BLaER1 (cell line): ENCODE measurements around the gene EVX2.
A peak's percentile ranks its signal among the peaks of the same experiment; 100 is the strongest.

ENCODE experiments used
- H3K27ac ChIP-seq: shearing (Covaris generic); formaldehyde crosslinking; 2 replicates; pipeline ENCODE4 v1.8.1; 2022
- H3K27me3 ChIP-seq: shearing (Covaris generic); formaldehyde crosslinking; 2 replicates; pipeline ENCODE4 v1.8.1; 2022
- H3K36me3 ChIP-seq: shearing (Covaris generic); formaldehyde crosslinking; 2 replicates; pipeline ENCODE4 v1.8.1; 2022
- H3K4me1 ChIP-seq: shearing (Covaris generic); formaldehyde crosslinking; 2 replicates; pipeline ENCODE4 v1.8.1; 2022
- H3K4me2 ChIP-seq: shearing (Covaris generic); formaldehyde crosslinking; 2 replicates; pipeline ENCODE4 v1.8.1; 2022
- H3K4me3 ChIP-seq: shearing (Covaris generic); formaldehyde crosslinking; 2 replicates; pipeline ENCODE4 v1.8.1; 2022
- H3K9ac ChIP-seq: shearing (Covaris generic); formaldehyde crosslinking; 2 replicates; pipeline ENCODE4 v1.8.1; 2022
- H3K9me3 ChIP-seq: shearing (Covaris generic); formaldehyde crosslinking; 2 replicates; pipeline ENCODE4 v1.8.1; 2022
- H4K20me1 ChIP-seq: shearing (Covaris generic); formaldehyde crosslinking; 2 replicates; pipeline ENCODE4 v1.8.1; 2022
- Cebpa-rat ChIP-seq: shearing (Covaris generic); IDR thresholded peaks from 2 replicates; pipeline ENCODE4 v1.8.1; 2022

Gene EVX2

DNA sequence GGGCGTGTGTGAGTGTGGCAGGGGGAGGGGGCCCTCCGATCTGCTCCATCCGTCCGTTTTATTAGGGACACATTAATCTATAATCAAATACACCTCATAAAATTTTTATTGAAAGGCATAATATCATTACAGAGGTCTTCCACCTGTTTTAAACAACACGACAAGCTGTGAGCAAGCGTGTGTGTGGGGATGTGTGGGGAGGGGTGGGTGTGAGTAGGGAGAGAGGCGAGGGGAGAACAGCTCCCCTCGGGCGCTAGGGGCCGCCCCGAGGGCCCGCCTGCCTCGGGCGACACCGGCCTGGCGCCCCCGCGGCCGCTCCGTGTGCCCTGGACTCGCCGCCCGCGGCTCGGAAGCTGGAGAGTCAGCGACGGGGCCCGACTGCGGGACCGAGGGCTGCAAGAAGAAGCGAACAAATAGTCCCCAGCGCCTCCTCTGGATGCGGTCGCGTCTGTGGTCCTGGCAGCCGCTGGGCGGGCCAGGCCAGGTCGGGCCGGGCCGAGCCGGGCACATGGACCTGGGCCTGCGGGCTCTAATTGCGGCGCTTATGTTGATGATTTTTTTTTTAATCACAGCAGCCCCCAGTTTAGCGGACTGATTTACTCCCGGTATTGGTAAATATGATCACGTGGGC, 38.4 kb upstream of the EVX2 start:
- peaks cover 96% of the 10 kb centered on the region for H4K20me1 ChIP-seq
- no peak overlapping the region for H3K9ac ChIP-seq
- no peaks in the 10 kb centered on the region for H3K4me1 ChIP-seq
- no peaks in the 10 kb centered on the region for H3K36me3 ChIP-seq
- H3K27ac ChIP-seq: no peak overlapping the region
- no peak overlapping the region for H3K4me2 ChIP-seq
- TF ChIP-seq Cebpa-rat: no peak
- H3K27me3 ChIP-seq: peaks cover 100% of the 10 kb centered on the region
- H3K4me3 ChIP-seq: peak overlapping the region; percentile 33; the same call in 1 of the 2 replicates
- peaks cover 52% of the 10 kb centered on the region for H3K9me3 ChIP-seq

DNA sequence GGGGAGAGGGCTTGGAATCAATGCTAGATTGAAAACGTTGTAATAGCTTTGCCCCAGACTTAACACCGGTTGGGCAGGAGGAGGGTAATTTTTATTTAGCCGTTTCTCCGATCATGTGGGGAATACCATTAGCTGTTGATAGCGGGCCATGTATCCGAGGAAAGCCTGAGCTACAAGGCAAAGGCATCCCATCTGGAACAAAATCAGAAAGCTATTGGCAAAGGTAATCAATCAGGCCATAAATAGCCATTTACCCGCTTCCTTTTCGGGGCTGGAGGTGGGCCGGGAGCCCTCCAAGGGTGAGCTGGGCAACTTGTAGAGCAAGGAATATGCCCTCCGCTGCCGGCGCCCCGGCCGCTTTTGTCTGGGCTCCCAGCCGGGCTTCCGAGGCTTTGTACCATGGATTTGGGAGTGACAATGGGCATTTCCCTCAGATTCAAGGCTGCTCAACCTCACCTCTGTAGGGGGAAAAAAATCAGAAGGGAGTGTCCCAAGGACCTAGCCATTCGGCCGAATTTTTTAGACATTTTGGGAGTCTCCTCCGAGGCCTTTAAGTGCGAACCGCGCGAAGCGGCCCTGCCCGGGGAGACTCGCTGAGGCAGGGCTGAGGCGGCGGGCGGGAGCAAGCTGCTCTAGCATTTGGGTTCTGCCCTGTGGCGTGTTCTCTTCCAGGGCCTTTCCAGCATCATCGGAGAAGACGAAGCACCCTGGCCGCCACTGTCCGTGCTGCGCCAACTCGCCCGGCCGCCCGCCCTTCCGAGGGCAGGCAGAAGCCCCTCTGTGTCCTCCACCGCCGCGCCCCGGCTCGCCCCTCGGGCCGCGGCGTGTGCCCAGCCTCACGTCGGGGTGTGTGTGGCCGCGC, 37.7 kb upstream of the EVX2 start:
- H3K4me3 ChIP-seq: no peak overlapping the region; the same call in 1 of the 2 replicates
- no peaks in the 10 kb centered on the region for H3K36me3 ChIP-seq
- peaks cover 100% of the 10 kb centered on the region for H3K27me3 ChIP-seq

DNA sequence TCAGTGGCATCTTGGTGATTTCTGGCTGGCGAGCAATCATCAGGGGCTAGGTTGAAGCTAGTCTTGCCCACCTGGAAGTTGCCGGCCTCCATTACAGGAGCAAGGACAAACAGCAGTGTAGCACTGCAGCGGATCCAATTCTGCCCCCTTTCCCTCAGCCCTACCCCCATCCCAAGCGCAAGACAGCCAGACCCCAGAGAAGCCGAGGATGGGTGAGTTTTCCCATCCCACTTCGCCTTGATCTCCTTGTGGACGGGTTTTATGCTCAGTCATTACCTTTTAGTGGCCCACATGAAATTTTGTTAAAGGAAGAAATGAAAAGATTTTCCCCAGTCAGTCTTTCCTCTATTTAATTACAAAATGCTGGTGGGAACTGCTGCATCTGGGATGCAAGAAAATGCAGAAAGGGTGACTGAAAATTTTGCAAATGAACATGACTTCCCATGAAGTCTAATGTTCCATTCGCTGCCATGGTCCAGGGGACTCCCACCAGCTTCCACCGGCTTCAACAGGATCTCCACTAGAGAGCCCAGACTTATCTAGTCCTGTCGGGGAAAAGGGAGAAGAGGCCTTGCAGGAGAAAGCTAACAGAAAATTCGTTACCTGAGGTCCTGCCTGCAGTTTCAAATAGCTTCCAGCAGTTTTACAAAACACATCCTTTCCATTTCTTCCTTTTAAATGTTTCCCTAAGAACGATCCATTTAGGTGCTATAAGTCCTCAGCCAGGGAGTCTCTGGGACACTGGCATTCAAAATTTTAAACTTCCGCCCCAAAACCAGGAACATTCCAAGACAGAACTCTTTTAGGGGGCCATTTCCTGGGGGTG, 36.8 kb upstream of the EVX2 start:
- Histone ChIP-seq H3K27me3 (peaks cover 100% of the 10 kb centered on the region), H3K4me1 (no peaks in the 10 kb centered on the region), H3K9ac (no peak overlapping the region), H4K20me1 (peaks cover 96% of the 10 kb centered on the region), H3K4me2 (no peak overlapping the region), H3K36me3 (no peaks in the 10 kb centered on the region), H3K9me3 (peaks cover 67% of the 10 kb centered on the region), H3K27ac (no peak overlapping the region), H3K4me3 (no peak overlapping the region)
- no peak for TF ChIP-seq Cebpa-rat

More for the DNA sequence above, 37.7 kb upstream of the EVX2 start:
- H3K27ac ChIP-seq: no peak overlapping the region
- no peak for TF ChIP-seq Cebpa-rat
- no peak overlapping the region for H3K4me2 ChIP-seq
- H3K4me1 ChIP-seq: no peaks in the 10 kb centered on the region
- H4K20me1 ChIP-seq: peaks cover 96% of the 10 kb centered on the region
- peaks cover 59% of the 10 kb centered on the region for H3K9me3 ChIP-seq
- H3K9ac ChIP-seq: no peak overlapping the region

DNA sequence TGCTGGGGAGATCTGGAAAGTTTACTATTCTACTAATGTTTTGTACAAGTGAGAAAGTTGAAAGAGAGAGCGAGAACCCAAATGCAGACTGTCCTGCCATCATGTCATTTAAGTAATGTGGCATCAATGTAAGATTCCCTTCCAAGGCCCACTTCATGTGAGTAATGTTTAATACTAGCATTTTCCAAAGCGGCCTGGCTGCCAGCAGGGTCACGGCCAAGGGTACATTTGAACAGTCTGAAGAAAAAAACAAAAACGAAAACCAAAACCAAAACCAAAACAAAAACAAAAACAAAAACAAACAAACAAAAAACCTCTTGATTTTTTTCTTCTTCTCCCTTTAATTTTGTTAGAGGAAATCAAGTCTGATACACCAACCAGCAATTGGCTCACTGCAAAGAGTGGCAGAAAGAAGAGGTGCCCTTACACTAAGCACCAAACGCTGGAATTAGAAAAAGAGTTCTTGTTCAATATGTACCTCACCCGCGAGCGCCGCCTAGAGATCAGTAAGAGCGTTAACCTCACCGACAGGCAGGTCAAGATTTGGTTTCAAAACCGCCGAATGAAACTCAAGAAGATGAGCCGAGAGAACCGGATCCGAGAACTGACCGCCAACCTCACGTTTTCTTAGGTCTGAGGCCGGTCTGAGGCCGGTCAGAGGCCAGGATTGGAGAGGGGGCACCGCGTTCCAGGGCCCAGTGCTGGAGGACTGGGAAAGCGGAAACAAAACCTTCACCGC, 35.0 kb upstream of the EVX2 start:
- Histone ChIP-seq H3K4me3 (no peak overlapping the region), H3K27ac (no peak overlapping the region), H3K9ac (no peak overlapping the region), H3K4me2 (no peak overlapping the region), H3K36me3 (no peaks in the 10 kb centered on the region), H3K27me3 (peaks cover 100% of the 10 kb centered on the region), H4K20me1 (peaks cover 93% of the 10 kb centered on the region), H3K4me1 (no peaks in the 10 kb centered on the region), H3K9me3 (peaks cover 78% of the 10 kb centered on the region)
- no peak for TF ChIP-seq Cebpa-rat

DNA sequence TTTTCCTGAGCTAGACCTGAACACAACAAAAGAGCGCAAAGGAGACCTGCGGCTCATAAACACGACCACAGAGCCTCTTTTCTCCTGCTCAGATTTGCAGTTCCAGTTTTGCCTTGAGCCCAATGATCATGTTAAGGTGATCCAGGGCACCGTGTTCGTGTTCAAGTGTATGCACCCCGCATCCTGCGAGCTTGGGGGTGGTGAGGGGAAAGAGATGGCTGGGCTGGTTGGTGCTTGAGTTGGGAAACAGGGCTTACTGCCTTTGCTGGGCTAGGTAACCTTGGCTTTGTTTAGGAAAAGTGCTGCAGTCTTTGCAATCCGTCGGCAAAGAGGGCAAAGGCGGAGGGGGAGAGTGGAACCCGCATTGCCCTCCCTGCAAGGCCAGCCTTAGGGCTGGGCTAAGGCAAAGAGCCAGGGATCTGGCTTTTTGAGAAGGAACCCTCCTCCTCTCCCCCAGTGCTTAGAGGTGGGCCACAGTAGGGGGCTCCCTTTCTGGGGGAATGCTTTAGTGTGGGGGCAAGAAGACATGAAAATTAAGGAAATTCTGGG, 34.1 kb upstream of the EVX2 start:
- Histone ChIP-seq H4K20me1 (peaks cover 90% of the 10 kb centered on the region), H3K4me3 (0 out of 2 replicates have a peak overlapping the region, but pooled peaks have one; percentile 2), H3K4me2 (no peak overlapping the region), H3K36me3 (no peaks in the 10 kb centered on the region), H3K9ac (no peak overlapping the region), H3K9me3 (peaks cover 74% of the 10 kb centered on the region), H3K4me1 (no peaks in the 10 kb centered on the region), H3K27me3 (peaks cover 100% of the 10 kb centered on the region), H3K27ac (no peak overlapping the region)
- no peak for TF ChIP-seq Cebpa-rat

DNA sequence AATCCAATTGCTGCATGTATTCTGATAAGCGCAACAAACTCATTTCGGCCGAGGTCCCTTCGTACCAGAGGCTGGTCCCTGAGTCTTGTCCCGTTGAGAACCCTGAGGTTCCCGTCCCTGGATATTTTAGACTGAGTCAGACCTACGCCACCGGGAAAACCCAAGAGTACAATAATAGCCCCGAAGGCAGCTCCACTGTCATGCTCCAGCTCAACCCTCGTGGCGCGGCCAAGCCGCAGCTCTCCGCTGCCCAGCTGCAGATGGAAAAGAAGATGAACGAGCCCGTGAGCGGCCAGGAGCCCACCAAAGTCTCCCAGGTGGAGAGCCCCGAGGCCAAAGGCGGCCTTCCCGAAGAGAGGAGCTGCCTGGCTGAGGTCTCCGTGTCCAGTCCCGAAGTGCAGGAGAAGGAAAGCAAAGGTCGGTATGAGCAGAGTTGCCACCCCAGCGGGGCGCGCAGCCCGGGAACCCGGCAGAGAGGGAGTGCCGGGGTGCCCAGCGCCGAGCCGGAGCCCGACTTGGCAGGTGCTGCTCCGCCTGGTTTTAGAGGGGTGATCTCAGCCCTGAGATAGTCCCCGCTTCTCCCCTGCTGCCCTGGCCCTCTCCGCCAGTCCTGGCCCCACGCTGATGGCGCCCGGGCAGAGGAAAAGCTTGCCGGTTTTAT, 33.5 kb upstream of the EVX2 start:
- peaks cover 90% of the 10 kb centered on the region for H4K20me1 ChIP-seq
- H3K36me3 ChIP-seq: no peaks in the 10 kb centered on the region
- TF ChIP-seq Cebpa-rat: no peak
- H3K4me1 ChIP-seq: no peaks in the 10 kb centered on the region
- H3K27me3 ChIP-seq: peaks cover 100% of the 10 kb centered on the region
- peaks cover 74% of the 10 kb centered on the region for H3K9me3 ChIP-seq
- no peak overlapping the region for H3K27ac ChIP-seq
- no peak overlapping the region for H3K9ac ChIP-seq
- H3K4me3 ChIP-seq: 0 out of 2 replicates have a peak overlapping the region, but pooled peaks have one; percentile 2
- no peak overlapping the region for H3K4me2 ChIP-seq

DNA sequence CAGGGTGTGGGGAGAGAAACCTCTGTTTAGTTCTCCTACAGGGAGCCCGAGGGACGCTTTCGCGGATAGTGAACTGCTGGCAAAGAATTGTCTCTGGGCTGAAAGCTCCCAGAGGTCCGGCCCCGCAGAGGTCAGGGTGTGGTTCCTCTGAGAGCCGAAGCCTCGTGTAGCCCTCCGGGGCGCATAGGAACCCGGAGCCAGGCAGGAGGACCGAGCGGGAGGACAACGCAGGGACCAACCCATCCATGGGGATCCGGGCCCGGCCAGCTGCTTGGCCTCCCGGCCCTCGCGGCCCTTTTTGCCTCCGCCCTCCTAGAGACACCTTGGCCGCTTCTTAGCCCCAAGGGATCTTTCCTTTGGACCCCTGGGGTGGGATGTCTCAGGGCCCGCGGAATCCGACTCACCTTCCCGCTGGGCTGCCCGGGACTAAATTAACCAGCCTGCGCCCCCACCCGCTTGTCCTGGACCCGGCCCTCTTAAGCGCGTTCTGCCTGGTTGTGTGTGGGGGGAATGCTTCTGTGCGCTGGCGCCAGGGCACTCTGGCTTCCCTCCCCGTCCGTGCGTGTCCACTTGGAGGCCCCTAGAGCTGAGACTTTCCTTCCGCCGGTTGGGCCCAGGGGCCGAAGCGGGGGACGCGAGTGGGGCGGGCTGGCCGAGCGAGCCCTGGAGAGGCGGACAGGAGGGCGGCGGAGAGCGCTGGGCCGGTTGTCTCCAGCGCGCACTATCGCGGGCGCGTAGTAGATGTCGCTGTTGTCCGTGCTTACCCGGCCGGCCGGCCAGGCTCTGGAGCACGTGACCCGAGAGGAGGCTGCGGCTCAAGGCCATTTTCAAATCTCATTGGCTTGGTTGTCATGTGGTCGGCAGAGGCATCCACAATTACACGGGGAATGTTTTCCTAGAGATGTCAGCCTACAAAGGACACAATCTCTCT, 32.4 kb upstream of the EVX2 start, which contains the start of gene HOXD10:
Gene HOXD10 (plus strand): TSS at position 896 of the 931 bp plus-strand sequence. CDS start 56 bp downstream, outside the sequence.
- peaks cover 69% of the 10 kb centered on the region for H3K9me3 ChIP-seq
- peaks cover 100% of the 10 kb centered on the region for H3K27me3 ChIP-seq
- H3K4me1 ChIP-seq: no peaks in the 10 kb centered on the region
- H3K4me2 ChIP-seq: no peak within 1 kb of the TSS
- H4K20me1 ChIP-seq: peaks cover 90% of the 10 kb centered on the region
- TF ChIP-seq Cebpa-rat: no peak
- H3K4me3 ChIP-seq: 0 out of 2 replicates have a peak within 1 kb of the TSS, but pooled peaks have one; percentile 2
- no peaks in the 10 kb centered on the region for H3K36me3 ChIP-seq
- no peak within 1 kb of the TSS for H3K9ac ChIP-seq
- H3K27ac ChIP-seq: no peak within 1 kb of the TSS
